Neural progenitor cell (in vitro differentiated cells): Measurements from ENCODE around the gene COMMD3. TPM values are rescaled to one million over a fixed set of nuclear protein-coding genes. Genes with fewer than 3 reads are reported as not detected.

Experiments used
- DNase-seq: peaks from one replicate; pipeline ENCODE4 v3.0.0-alpha.2; 2016; ENCODE audit warnings: low spot score
- H2AFZ ChIP-seq: fragments of 200-600 bp; sonication (generic); replicated peaks from 2 replicates; pipeline ENCODE4 v1.6.1; 2016; ENCODE audit warnings: antibody characterized with exemption
- H3F3A ChIP-seq: fragments of 200-600 bp; sonication (generic); 2 replicates; pipeline ENCODE4 v1.6.1; 2016; ENCODE audit warnings: antibody characterized with exemption, low read depth
- H3K27ac ChIP-seq: fragments of 200-600 bp; sonication (generic); 2 replicates; pipeline ENCODE4 v1.5.1; 2016; ENCODE audit warnings: mild to moderate bottlenecking
- H3K27me3 ChIP-seq: fragments of 200-600 bp; sonication (generic); 2 replicates; pipeline ENCODE4 v1.6.1; 2016; ENCODE audit warnings: mild to moderate bottlenecking, moderate library complexity
- H3K36me3 ChIP-seq: fragments of 200-600 bp; sonication (generic); 2 replicates; pipeline ENCODE4 v1.5.1; 2016
- H3K4me1 ChIP-seq: fragments of 200-600 bp; sonication (generic); 2 replicates; pipeline ENCODE4 v1.6.1; 2016; ENCODE audit warnings: mixed run types
- H3K4me2 ChIP-seq: fragments of 200-600 bp; sonication (generic); 2 replicates; pipeline ENCODE4 v1.6.1; 2016
- H3K4me3 ChIP-seq: fragments of 200-600 bp; sonication (generic); 2 replicates; pipeline ENCODE4 v1.5.1; 2016
- H3K79me2 ChIP-seq: fragments of 200-600 bp; sonication (generic); 2 replicates; pipeline ENCODE4 v1.6.1; 2016; ENCODE audit warnings: low read depth
- H3K9ac ChIP-seq: fragments of 200-600 bp; sonication (generic); 2 replicates; pipeline ENCODE4 v1.6.1; 2016
- H3K9me3 ChIP-seq: fragments of 200-600 bp; sonication (generic); 2 replicates; pipeline ENCODE4 v1.5.1; 2016; ENCODE audit warnings: low read depth
- H4K20me1 ChIP-seq: fragments of 200-600 bp; sonication (generic); 2 replicates; pipeline ENCODE4 v1.6.1; 2016; ENCODE audit warnings: low read depth
- H3K27ac Mint-ChIP-seq: 3 replicates; pipeline ENCODE4 v1.8.0; 2021; ENCODE audit warnings: mixed read lengths
- H3K27me3 Mint-ChIP-seq: 2 replicates; pipeline ENCODE4 v1.8.0; 2022; ENCODE audit warnings: low read depth, mild to moderate bottlenecking, inconsistent platforms, moderate library complexity, mixed read lengths; ENCODE audit not compliant: insufficient read depth
- H3K36me3 Mint-ChIP-seq: 3 replicates; pipeline ENCODE4 v1.8.0; 2021; ENCODE audit warnings: mixed read lengths
- H3K4me1 Mint-ChIP-seq: 3 replicates; pipeline ENCODE4 v1.8.0; 2021; ENCODE audit warnings: mixed read lengths
- H3K4me3 Mint-ChIP-seq: 3 replicates; pipeline ENCODE4 v1.8.0; 2021; ENCODE audit warnings: mild to moderate bottlenecking, moderate library complexity, mixed read lengths
- H3K9me3 Mint-ChIP-seq: 3 replicates; pipeline ENCODE4 v1.8.0; 2020; ENCODE audit warnings: mixed read lengths
- CTCF ChIP-seq: fragments of 200-600 bp; sonication (generic); IDR thresholded peaks from 2 replicates; pipeline ENCODE4 v1.5.1; 2017; ENCODE audit warnings: antibody characterized with exemption, mild to moderate bottlenecking
- EZH2 ChIP-seq: fragments of 200-600 bp; sonication (generic); IDR thresholded peaks from 2 replicates; pipeline ENCODE4 v1.6.1; 2017; ENCODE audit warnings: antibody characterized with exemption, mild to moderate bottlenecking, moderate library complexity
- EZH2phosphoT487 ChIP-seq: fragments of 200-600 bp; sonication (generic); IDR thresholded peaks from 2 replicates; pipeline ENCODE4 v1.6.1; 2017; ENCODE audit warnings: antibody characterized with exemption
- total RNA-seq: library from RNA; depleted of rRNA; stranded (reverse); fragments of >200 nt; gene quantifications from 2 replicates; pipeline ENCODE4 v1.2.3, GENCODE V29; 2015; ENCODE audit warnings: low replicate concordance

COMMD3 gene
- total RNA-seq, 1 donor from 2014 or later: 16.3 TPM

GRCh38 chr10:22342421-22342820, 26.2 kb downstream of the COMMD3 start:
- H3K4me3 Mint-ChIP-seq: no peak overlapping the region

GRCh38 chr10:22343731-22344130, 27.5 kb downstream of the COMMD3 start:
- Mint-ChIP-seq H3K4me1 (peaks cover 18% of the 10 kb centered on the region), H3K9me3 (peaks cover 8% of the 10 kb centered on the region), H3K4me3 (no peak overlapping the region), H3K27ac (no peak overlapping the region), H3K36me3 (no peaks in the 10 kb centered on the region), H3K27me3 (peaks cover 68% of the 10 kb centered on the region)
- TF ChIP-seq CTCF (no peak), EZH2phosphoT487 (no peak)
- no peak for DNase-seq
- Histone ChIP-seq H4K20me1 (peaks cover 14% of the 10 kb centered on the region), H3K4me2 (no peak overlapping the region), H3K9me3 (no peaks in the 10 kb centered on the region), H2AFZ (no peak overlapping the region), H3F3A (peaks cover 36% of the 10 kb centered on the region), H3K27ac (no peak overlapping the region), H3K9ac (no peak overlapping the region), H3K79me2 (no peaks in the 10 kb centered on the region), H3K27me3 (peaks cover 100% of the 10 kb centered on the region), H3K4me3 (no peak overlapping the region), H3K36me3 (no peaks in the 10 kb centered on the region), H3K4me1 (peaks cover 4% of the 10 kb centered on the region)

More at GRCh38 chr10:22342421-22342820, 26.2 kb downstream of the COMMD3 start:
- Histone ChIP-seq H3K27ac (no peak overlapping the region), H3K4me3 (no peak overlapping the region), H2AFZ (no peak overlapping the region), H4K20me1 (peaks cover 28% of the 10 kb centered on the region), H3K27me3 (peaks cover 100% of the 10 kb centered on the region), H3F3A (peaks cover 49% of the 10 kb centered on the region), H3K4me2 (no peak overlapping the region), H3K79me2 (no peaks in the 10 kb centered on the region), H3K9me3 (no peaks in the 10 kb centered on the region), H3K4me1 (peaks cover 13% of the 10 kb centered on the region), H3K36me3 (no peaks in the 10 kb centered on the region), H3K9ac (no peak overlapping the region)
- Mint-ChIP-seq H3K27me3 (peaks cover 75% of the 10 kb centered on the region), H3K27ac (no peak overlapping the region), H3K4me1 (peaks cover 18% of the 10 kb centered on the region), H3K36me3 (no peaks in the 10 kb centered on the region), H3K9me3 (peaks cover 8% of the 10 kb centered on the region)
- DNase-seq: peak; percentile 19
- TF ChIP-seq EZH2phosphoT487 (no peak), CTCF (no peak), EZH2 (no peak)

GRCh38 chr10:22344249-22344648, 28.1 kb downstream of the COMMD3 start:
- H3K9me3 ChIP-seq: no peaks in the 10 kb centered on the region
- H3K36me3 ChIP-seq: no peaks in the 10 kb centered on the region
- DNase-seq: no peak
- peaks cover 100% of the 10 kb centered on the region for H3K27me3 ChIP-seq
- no peak for TF ChIP-seq EZH2phosphoT487
- no peak for TF ChIP-seq CTCF
- no peak for TF ChIP-seq EZH2
- Mint-ChIP-seq H3K4me1 (peaks cover 18% of the 10 kb centered on the region), H3K4me3 (no peak overlapping the region), H3K36me3 (no peaks in the 10 kb centered on the region), H3K9me3 (peaks cover 8% of the 10 kb centered on the region), H3K27me3 (peaks cover 64% of the 10 kb centered on the region), H3K27ac (no peak overlapping the region)
- H3K4me2 ChIP-seq: no peak overlapping the region
- no peaks in the 10 kb centered on the region for H3K79me2 ChIP-seq
- H3K9ac ChIP-seq: no peak overlapping the region
- H3F3A ChIP-seq: peaks cover 32% of the 10 kb centered on the region
- no peak overlapping the region for H2AFZ ChIP-seq
- H4K20me1 ChIP-seq: peaks cover 10% of the 10 kb centered on the region
- H3K4me3 ChIP-seq: no peak overlapping the region
- H3K27ac ChIP-seq: no peak overlapping the region
- peaks cover 4% of the 10 kb centered on the region for H3K4me1 ChIP-seq
